Globus pallidus (tissue), 1 donor: ENCODE results near the gene ARMC10.
A peak's percentile ranks its signal among the peaks of the same experiment; 100 is the strongest.
"Not testable (repeated sequence)": the region's sequence is repeated elsewhere in the genome, so short reads cannot be mapped to it uniquely, and the experiment has no call there.

Experiments used
- DNase-seq: peaks from one replicate; pipeline ENCODE4 v3.0.0-alpha.2; 2015; ENCODE audit warnings: low spot score

The ARMC10 gene

GRCh38 chr7:103074519-103075336, at the start of gene ARMC10, which contains the start of gene FBXL13:
Gene ARMC10 (plus strand): TSS chr7:103075140. CDS start chr7:103075273, 133 bp downstream.
Gene FBXL13 (minus strand): TSS chr7:103074796.
- DNase-seq, result peak; percentile 91

- DNase-seq, result no peak
Measured at GRCh38 chr7:103025341-103025740, 49.6 kb upstream of the ARMC10 start.

GRCh38 chr7:103031024-103031423, 43.9 kb upstream of the ARMC10 start:
- no peak for DNase-seq

GRCh38 chr7:103031781-103032180, 43.2 kb upstream of the ARMC10 start:
- DNase-seq, result no peak

GRCh38 chr7:103034318-103034717, 40.6 kb upstream of the ARMC10 start:
- DNase-seq, result not testable (repeated sequence)

- DNase-seq, result no peak
Measured at GRCh38 chr7:103037476-103037822, 37.5 kb upstream of the ARMC10 start.

GRCh38 chr7:103037823-103038739, 36.9 kb upstream of the ARMC10 start:
- not testable (repeated sequence) for DNase-seq

- DNase-seq, result not testable (repeated sequence)
Measured at GRCh38 chr7:103041815-103042214, 33.1 kb upstream of the ARMC10 start.

- DNase-seq, result no peak
Measured at GRCh38 chr7:103048833-103049232, 26.1 kb upstream of the ARMC10 start.

- no peak for DNase-seq
Measured at GRCh38 chr7:103051519-103051918, 23.4 kb upstream of the ARMC10 start.

GRCh38 chr7:103056006-103056405, 18.9 kb upstream of the ARMC10 start:
- not testable (repeated sequence) for DNase-seq

- DNase-seq, result no peak
Measured at GRCh38 chr7:103058122-103058521, 16.8 kb upstream of the ARMC10 start.

- DNase-seq, result no peak
Measured at GRCh38 chr7:103059471-103059870, 15.5 kb upstream of the ARMC10 start.

GRCh38 chr7:103063895-103064294, 11.0 kb upstream of the ARMC10 start:
- no peak for DNase-seq

- no peak for DNase-seq
Measured at GRCh38 chr7:103065667-103066066, 9.3 kb upstream of the ARMC10 start.

- no peak for DNase-seq
Measured at GRCh38 chr7:103068414-103069403, 6.2 kb upstream of the ARMC10 start.

GRCh38 chr7:103071000-103071399, 3.9 kb upstream of the ARMC10 start:
- DNase-seq, result no peak

- peak; percentile 15 for DNase-seq
Measured at GRCh38 chr7:103073989-103074518, 886 bp upstream of the ARMC10 start.

- peak; percentile 45 for DNase-seq
Measured at GRCh38 chr7:103075337-103075918, 488 bp downstream of the ARMC10 start.

- peak; percentile 37 for DNase-seq
Measured at GRCh38 chr7:103076764-103077163, 1.8 kb downstream of the ARMC10 start.

- no peak for DNase-seq
Measured at GRCh38 chr7:103077318-103077717, 2.4 kb downstream of the ARMC10 start.
